Mononuclear cell (primary cell): ENCODE measurements around the gene ADI1. TPM values are rescaled to one million over a fixed set of nuclear protein-coding genes. Genes with fewer than 3 reads are reported as not detected.

Source experiments
- H3K27me3 ChIP-seq: 2 replicates; pipeline ENCODE4 v1.6.0; 2011; ENCODE audit warnings: low read length, control low read depth; ENCODE audit not compliant: insufficient read depth
- H3K4me1 ChIP-seq: 2 replicates; pipeline ENCODE4 v1.5.1; 2011; ENCODE audit warnings: mild to moderate bottlenecking, low read length, control low read depth; ENCODE audit not compliant: insufficient read depth
- H3K4me3 ChIP-seq: 2 replicates; pipeline ENCODE4 v1.5.1; 2011; ENCODE audit warnings: mild to moderate bottlenecking, low read length, moderate library complexity
- H3K9me3 ChIP-seq: 2 replicates; pipeline ENCODE4 v1.5.1; 2011; ENCODE audit warnings: low read depth, mild to moderate bottlenecking, control low read depth, low read length
- total RNA-seq: library from RNA; depleted of rRNA; stranded (reverse); fragments of >200 nt; gene quantifications from one replicate; pipeline ENCODE4 v1.2.3, GENCODE V29; 2012

ADI1 gene
- total RNA-seq, 1 donor = 25.6 TPM

- Histone ChIP-seq H3K4me1 (no peaks in the 10 kb centered on the region), H3K9me3 (no peaks in the 10 kb centered on the region), H3K27me3 (no peaks in the 10 kb centered on the region), H3K4me3 (no peak overlapping the region)
Observed at GRCh38 chr2:3491716-3492474, 27.4 kb downstream of the ADI1 start.

- no peaks in the 10 kb centered on the region for H3K27me3 ChIP-seq
- H3K9me3 ChIP-seq = no peaks in the 10 kb centered on the region
- no peaks in the 10 kb centered on the region for H3K4me1 ChIP-seq
- no peak overlapping the region for H3K4me3 ChIP-seq
Observed at GRCh38 chr2:3491306-3491705, 28.0 kb downstream of the ADI1 start.

GRCh38 chr2:3490191-3491170, 28.9 kb downstream of the ADI1 start:
- Histone ChIP-seq H3K27me3 (no peaks in the 10 kb centered on the region), H3K9me3 (no peaks in the 10 kb centered on the region), H3K4me1 (no peaks in the 10 kb centered on the region), H3K4me3 (no peak overlapping the region)

GRCh38 chr2:3489764-3490115, 29.6 kb downstream of the ADI1 start:
- H3K4me3 ChIP-seq = no peak overlapping the region
- H3K9me3 ChIP-seq = no peaks in the 10 kb centered on the region
- no peaks in the 10 kb centered on the region for H3K4me1 ChIP-seq
- H3K27me3 ChIP-seq = no peaks in the 10 kb centered on the region

DNA sequence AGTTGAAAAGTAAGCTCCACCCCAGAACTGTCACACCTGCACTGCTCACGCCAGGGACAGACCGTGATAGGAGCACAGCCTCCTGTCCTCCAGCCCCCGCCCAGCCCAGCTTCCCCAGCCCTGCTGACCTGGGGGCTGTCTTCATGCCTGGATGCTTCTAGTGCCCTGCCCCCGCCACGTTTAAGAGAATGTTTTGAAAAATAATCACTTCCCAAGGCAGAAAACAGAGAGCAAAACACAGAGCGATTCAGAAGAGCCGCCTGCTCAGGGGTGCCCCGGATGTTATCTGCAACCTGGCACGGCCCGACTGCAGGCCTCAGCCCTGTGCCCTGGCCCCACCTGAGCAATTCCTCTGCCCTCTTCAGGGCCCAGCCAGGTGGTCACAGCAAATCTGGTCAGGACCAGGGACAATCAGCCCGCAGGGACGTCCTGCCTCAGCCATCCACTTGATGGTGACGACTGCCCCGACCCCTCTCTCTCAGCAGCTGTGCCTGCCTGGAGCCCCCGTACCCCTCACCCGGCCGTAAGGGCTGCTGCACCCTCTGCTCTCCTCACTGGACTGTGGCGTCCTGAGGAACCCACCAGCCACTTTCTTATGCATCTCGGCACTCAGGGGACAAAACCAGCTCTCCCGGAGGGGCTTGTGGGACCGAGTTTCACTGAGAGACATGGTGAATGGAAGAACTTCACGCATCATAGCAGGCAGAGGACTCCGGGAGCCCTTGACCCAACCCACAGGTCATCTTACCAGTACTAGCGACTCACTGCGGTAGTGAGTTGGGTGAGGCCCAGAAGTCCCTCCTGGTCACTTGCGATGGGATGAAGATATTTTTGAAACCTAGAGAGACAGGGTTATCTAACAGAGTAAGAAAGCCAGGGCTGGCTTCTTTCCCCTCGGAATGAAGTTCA, 30.2 kb downstream of the ADI1 start:
- H3K4me3 ChIP-seq = no peak overlapping the region
- H3K9me3 ChIP-seq = no peaks in the 10 kb centered on the region
- no peaks in the 10 kb centered on the region for H3K4me1 ChIP-seq

GRCh38 chr2:3488061-3488531, 31.2 kb downstream of the ADI1 start:
- H3K9me3 ChIP-seq = no peaks in the 10 kb centered on the region
- no peaks in the 10 kb centered on the region for H3K4me1 ChIP-seq
- no peaks in the 10 kb centered on the region for H3K27me3 ChIP-seq
- no peak overlapping the region for H3K4me3 ChIP-seq

More for the DNA sequence above, 30.2 kb downstream of the ADI1 start:
- no peaks in the 10 kb centered on the region for H3K27me3 ChIP-seq

DNA sequence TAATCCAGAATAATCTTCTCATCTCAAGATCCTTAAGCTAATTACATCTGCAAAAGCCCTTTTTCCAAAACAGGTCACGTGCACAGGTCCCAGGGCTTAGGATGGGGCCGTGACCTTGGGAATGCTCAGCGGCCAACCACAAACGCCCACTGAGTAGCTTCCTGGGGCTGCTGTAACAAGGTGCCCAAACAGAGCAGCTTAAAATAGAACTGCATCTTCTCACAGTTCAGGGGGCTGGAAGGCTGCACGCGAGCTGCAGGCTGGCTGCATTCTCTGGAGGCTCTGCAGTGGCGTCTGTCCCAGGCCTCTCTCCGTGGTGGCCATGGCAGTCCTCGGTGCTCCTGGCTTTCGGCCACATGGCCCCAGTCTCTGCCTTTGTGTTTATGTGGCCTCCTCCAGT, 31.9 kb downstream of the ADI1 start:
- Histone ChIP-seq H3K4me3 (no peak overlapping the region), H3K27me3 (no peaks in the 10 kb centered on the region), H3K9me3 (no peaks in the 10 kb centered on the region), H3K4me1 (no peaks in the 10 kb centered on the region)

- no peaks in the 10 kb centered on the region for H3K4me1 ChIP-seq
- H3K4me3 ChIP-seq = no peak overlapping the region
Observed at GRCh38 chr2:3487028-3487425, 32.3 kb downstream of the ADI1 start.

DNA sequence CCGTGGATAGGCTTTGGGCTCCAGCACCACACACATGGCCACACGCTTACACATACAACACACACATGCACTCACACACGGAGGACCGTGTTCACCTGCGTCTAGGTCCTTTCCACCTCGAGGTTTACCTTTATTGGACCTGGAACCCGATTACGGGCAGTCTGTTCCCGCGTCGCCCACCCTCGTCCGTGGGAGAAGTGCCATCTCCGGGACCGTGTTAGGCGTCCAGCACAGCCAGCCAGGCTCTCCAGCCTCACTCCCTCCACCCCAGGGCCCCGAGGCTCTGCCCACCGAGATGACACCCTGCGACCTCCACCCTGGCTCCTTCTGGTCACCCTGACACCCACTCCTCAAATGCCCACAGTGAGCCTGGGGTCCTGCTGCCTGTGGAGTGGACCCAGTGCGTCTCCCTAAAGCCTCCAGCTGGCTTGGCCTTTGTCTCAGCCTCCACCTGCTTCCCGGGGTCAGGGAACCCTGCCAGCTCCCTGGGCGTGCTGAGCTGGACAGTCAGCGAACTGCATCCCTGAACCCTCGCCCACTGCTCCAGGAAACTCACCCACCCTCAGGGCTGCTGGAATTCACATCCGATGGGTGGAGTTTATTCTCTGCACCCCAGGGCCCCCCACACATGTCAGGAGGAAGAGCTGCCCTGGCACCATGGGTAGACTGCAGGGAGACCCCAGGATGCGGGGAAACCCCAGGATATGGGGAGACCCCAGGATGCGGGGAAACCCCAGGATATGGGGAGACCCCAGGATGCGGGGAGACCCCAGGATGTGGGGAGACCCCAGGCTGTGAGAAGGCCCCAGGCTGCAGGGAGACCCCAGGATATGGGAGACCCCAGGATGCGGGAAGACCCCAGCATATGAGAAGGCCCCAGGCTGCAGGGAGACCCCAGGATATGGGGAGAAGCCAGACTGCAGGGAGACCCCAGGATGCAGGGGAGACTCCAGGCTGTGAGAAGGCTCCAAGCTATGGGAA, 33.0 kb downstream of the ADI1 start:
- Histone ChIP-seq H3K9me3 (no peaks in the 10 kb centered on the region), H3K4me1 (no peaks in the 10 kb centered on the region), H3K27me3 (no peaks in the 10 kb centered on the region), H3K4me3 (no peak overlapping the region)

More at GRCh38 chr2:3487028-3487425, 32.3 kb downstream of the ADI1 start:
- no peaks in the 10 kb centered on the region for H3K9me3 ChIP-seq
- no peaks in the 10 kb centered on the region for H3K27me3 ChIP-seq

DNA sequence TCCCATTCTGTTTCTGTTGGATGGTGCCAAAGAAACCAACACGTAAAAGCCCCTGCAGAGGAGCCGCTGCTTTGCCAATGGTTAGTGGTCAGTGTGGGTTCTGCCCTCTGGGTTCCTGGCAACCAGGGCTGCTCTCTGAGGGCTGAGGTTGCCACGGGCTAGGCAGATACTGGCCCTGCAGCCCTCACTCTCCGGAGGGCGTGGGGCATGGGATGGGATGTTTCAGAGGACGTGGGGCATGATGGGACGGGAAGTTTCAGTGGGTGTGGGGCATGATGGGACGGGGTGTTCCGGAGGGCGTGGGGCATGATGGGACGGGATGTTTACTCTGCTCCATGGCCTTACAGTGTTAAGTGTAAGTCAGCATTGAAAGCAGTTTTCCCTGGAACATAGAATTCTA, 34.2 kb downstream of the ADI1 start:
- Histone ChIP-seq H3K27me3 (no peaks in the 10 kb centered on the region), H3K4me1 (no peaks in the 10 kb centered on the region), H3K9me3 (no peaks in the 10 kb centered on the region), H3K4me3 (no peak overlapping the region)

DNA sequence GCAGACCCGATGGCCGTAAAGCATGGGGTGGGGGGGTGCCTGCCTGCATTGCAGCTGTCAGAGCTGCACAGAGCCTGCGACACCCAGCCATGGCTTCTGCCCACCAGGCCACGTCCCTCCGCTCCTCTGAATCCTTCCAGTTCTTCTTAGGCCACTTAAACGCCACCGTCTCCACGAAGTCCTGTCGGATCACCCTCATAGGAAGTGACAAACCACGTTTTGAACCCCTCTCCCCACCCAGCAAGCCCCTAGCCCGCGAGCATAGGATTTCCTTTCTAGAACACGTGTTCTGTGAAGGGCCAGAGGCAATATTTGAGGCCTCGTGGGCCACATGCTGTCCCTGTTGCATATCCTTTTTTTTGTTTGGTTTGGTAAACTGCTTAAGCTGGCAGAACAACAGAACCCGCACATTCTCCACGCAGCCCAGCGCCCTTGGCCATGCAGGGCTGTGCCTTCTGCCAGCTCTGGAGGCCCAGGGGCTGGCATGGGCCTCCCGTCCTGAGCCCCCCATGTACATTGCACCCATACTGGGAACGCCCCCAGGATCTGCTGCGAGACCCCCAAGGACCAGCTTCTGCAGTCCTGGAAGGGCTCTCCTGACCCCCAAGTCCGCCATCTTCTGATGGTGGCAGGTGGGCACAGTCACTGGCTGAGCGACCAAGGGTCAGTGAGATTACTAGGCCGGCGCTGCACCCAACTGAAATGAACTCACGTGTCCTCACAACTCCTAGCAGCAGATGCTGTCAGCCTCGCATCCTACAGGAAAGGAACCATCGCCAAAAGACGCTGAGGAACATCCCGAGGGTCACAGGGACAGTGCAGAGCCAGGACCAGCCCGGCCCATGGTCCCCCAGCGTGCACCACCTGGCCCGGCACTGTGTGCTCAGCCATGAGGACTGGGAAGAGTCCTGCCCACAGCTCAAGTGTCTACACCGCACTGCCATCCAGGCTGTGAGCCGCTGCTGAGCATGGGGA, 35.1 kb downstream of the ADI1 start:
- Histone ChIP-seq H3K9me3 (no peaks in the 10 kb centered on the region), H3K4me3 (no peak overlapping the region), H3K4me1 (no peaks in the 10 kb centered on the region), H3K27me3 (no peaks in the 10 kb centered on the region)

- Histone ChIP-seq H3K9me3 (no peaks in the 10 kb centered on the region), H3K4me1 (no peaks in the 10 kb centered on the region), H3K27me3 (no peaks in the 10 kb centered on the region), H3K4me3 (no peak overlapping the region)
Observed at GRCh38 chr2:3483227-3483985, 35.9 kb downstream of the ADI1 start.
